H7 (cell line): ENCODE results near the gene PSMB3. TPM values are rescaled to one million over a fixed set of nuclear protein-coding genes. Genes with fewer than 3 reads are reported as not detected.
"Not testable (repeated sequence)": the region's sequence is repeated elsewhere in the genome, so short reads cannot be mapped to it uniquely, and the experiment has no call there.

Experiments
- DNase-seq: peaks from one replicate; pipeline ENCODE4 v3.0.0; 2012
- H3K27me3 ChIP-seq: 2 replicates; pipeline ENCODE4 v1.6.0; 2011; ENCODE audit warnings: mild to moderate bottlenecking, low read length; ENCODE audit not compliant: control insufficient read depth, insufficient read depth
- H3K36me3 ChIP-seq: replicated peaks from 2 replicates; pipeline ENCODE4 v1.5.1; 2011; ENCODE audit warnings: low read length; ENCODE audit not compliant: control insufficient read depth, insufficient read depth
- H3K4me3 ChIP-seq: 2 replicates; pipeline ENCODE4 v1.5.1; 2011; ENCODE audit warnings: low read depth, mild to moderate bottlenecking, control low read depth, low read length, moderate library complexity; ENCODE audit not compliant: insufficient read depth
- total RNA-seq: library from RNA; depleted of rRNA; stranded (reverse); fragments of >200 nt; shearing (Covaris generic); gene quantifications from 2 replicates; pipeline ENCODE4 v1.2.3, GENCODE V29; 2014

PSMB3 gene
- total RNA-seq, 1 experiment from 2014 or later, result 530 TPM

DNA sequence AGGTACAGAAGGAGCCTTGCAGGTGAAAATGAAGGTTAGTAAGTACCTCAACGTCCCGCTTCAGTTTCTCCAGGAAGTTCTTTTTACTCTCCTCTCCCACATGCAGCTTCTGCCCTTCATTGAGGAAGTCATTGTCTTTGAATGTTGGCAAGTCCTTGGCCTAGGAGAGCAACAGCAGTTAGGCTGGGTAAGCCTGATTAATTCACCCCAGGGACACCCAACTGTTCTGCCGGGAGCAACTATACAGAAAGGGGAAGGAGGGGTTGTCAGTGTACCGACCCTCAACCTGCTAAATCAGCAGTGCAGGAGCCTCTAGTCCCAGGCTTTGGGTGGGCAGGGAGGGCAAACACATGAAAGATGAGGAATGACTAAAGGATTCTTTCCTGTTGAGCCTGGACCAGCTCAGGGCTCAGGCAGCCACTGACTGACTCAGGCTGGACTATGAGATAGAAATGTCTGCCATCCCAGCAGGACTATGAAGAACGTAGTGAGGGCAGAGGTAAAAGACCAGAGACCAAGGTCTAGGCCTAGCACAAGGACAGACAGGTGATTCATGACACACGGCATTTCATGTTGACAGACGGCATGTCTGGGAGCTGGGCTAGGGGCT, 25.2 kb downstream of the PSMB3 start:
- DNase-seq, result no peak
- Histone ChIP-seq H3K4me3 (no peak overlapping the region), H3K36me3 (peaks cover 63% of the 10 kb centered on the region), H3K27me3 (no peaks in the 10 kb centered on the region)

GRCh38 chr17:38779965-38780752, 27.6 kb downstream of the PSMB3 start:
- no peak for DNase-seq
- H3K4me3 ChIP-seq, result no peak overlapping the region
- no peaks in the 10 kb centered on the region for H3K27me3 ChIP-seq
- peaks cover 64% of the 10 kb centered on the region for H3K36me3 ChIP-seq

GRCh38 chr17:38783227-38783626, 30.7 kb downstream of the PSMB3 start:
- peaks cover 60% of the 10 kb centered on the region for H3K36me3 ChIP-seq
- no peak overlapping the region for H3K4me3 ChIP-seq
- H3K27me3 ChIP-seq, result no peaks in the 10 kb centered on the region
- no peak for DNase-seq

DNA sequence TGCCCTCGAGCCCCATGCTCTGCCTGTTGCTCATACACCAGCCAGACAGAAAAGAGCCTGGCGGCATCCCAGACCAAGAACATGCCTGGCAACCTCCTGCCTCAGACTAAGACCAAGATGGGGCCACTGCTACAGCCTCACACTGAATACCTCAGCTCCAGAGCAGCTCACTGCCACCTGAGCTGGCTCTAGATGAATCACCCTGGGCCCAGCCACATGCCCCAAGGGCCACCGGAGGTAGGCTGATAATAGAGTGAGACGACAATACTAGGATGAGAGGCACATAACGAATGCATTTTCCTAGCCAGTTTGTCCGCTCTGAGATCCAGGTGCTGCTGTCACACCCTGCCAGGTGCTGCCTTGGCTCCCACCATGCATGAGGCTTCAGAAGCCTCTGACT, 33.8 kb downstream of the PSMB3 start:
- DNase-seq, result no peak
- peaks cover 33% of the 10 kb centered on the region for H3K36me3 ChIP-seq
- no peak overlapping the region for H3K4me3 ChIP-seq
- H3K27me3 ChIP-seq, result no peaks in the 10 kb centered on the region

- H3K36me3 ChIP-seq, result peaks cover 23% of the 10 kb centered on the region
- not testable (repeated sequence) for DNase-seq, H3K4me3 ChIP-seq, H3K27me3 ChIP-seq
Observed at GRCh38 chr17:38787999-38788398, 35.5 kb downstream of the PSMB3 start.

DNA sequence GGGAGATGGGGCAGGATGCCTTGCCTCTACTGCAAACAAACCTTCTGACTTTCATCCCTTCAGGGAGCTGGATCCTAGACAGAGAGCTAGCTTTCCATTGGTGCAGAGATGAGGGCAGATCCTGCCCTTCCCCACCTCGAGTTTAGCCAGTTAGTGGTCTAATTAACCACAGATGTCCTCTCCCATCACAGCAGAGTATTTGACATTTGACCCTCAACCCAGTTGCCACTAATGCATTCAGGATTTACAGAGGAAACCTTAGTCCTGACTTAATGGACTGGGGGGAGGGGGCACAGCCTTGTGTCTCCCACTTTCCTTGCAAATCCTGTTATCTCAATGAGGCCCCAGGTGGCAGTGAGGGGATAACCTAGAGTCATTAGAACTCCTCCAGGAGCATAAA, 36.6 kb downstream of the PSMB3 start:
- Histone ChIP-seq H3K4me3 (no peak overlapping the region), H3K36me3 (peaks cover 16% of the 10 kb centered on the region), H3K27me3 (no peaks in the 10 kb centered on the region)
- peak; percentile 34 for DNase-seq

GRCh38 chr17:38790148-38790707, 37.7 kb downstream of the PSMB3 start:
- H3K36me3 ChIP-seq, result peaks cover 10% of the 10 kb centered on the region
- not testable (repeated sequence) for H3K27me3 ChIP-seq, DNase-seq, H3K4me3 ChIP-seq

DNA sequence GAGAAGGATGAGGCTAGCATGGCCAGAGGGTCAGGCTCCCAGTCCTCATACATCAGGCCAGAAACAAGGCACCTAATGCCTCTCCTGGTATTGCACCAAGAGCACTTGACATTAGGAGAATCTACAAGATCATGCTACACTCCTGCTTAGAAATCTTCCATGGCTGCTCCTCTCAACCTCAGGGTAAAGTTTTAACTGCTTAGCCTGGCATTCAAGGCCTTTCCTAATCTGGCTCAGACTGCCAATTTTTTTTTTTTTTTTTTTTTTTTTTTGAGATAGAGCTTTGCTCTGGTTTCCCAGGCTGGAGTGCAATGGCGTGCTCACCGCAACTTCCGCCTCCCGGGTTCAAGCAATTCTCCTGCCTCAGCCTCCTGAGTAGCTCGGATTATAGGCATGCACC, 38.6 kb downstream of the PSMB3 start:
- H3K4me3 ChIP-seq, result no peak overlapping the region
- no peak for DNase-seq
- no peaks in the 10 kb centered on the region for H3K27me3 ChIP-seq
- H3K36me3 ChIP-seq, result peaks cover 7% of the 10 kb centered on the region

GRCh38 chr17:38794221-38794620, 41.7 kb downstream of the PSMB3 start:
- no peak for DNase-seq
- H3K27me3 ChIP-seq, result no peaks in the 10 kb centered on the region
- no peak overlapping the region for H3K4me3 ChIP-seq
- peaks cover 2% of the 10 kb centered on the region for H3K36me3 ChIP-seq

- no peak for DNase-seq
- H3K36me3 ChIP-seq, result peaks cover 3% of the 10 kb centered on the region
- no peaks in the 10 kb centered on the region for H3K27me3 ChIP-seq
- no peak overlapping the region for H3K4me3 ChIP-seq
Observed at GRCh38 chr17:38796451-38797157, 44.1 kb downstream of the PSMB3 start.

DNA sequence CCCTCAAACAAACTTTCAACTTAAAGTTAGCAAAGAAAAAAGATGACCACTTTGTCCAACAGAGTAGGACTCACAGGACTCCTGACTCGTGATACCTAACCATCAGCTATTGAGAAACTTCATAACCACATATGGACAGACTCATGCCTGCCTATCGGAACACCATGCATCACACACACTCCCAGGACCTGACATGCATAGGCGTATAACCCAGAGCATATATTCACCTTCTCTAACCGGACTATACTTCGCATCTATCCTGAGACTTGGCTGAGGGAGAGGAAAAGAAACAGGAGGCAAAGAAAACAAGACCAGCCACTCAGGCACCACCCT, 44.6 kb downstream of the PSMB3 start:
- Histone ChIP-seq H3K27me3 (no peaks in the 10 kb centered on the region), H3K4me3 (no peak overlapping the region)
- no peak for DNase-seq

GRCh38 chr17:38797828-38798227, 45.3 kb downstream of the PSMB3 start:
- no peaks in the 10 kb centered on the region for H3K27me3 ChIP-seq
- peaks cover 6% of the 10 kb centered on the region for H3K36me3 ChIP-seq
- no peak overlapping the region for H3K4me3 ChIP-seq
- DNase-seq, result no peak

More for the DNA sequence above, 44.6 kb downstream of the PSMB3 start:
- peaks cover 4% of the 10 kb centered on the region for H3K36me3 ChIP-seq

DNA sequence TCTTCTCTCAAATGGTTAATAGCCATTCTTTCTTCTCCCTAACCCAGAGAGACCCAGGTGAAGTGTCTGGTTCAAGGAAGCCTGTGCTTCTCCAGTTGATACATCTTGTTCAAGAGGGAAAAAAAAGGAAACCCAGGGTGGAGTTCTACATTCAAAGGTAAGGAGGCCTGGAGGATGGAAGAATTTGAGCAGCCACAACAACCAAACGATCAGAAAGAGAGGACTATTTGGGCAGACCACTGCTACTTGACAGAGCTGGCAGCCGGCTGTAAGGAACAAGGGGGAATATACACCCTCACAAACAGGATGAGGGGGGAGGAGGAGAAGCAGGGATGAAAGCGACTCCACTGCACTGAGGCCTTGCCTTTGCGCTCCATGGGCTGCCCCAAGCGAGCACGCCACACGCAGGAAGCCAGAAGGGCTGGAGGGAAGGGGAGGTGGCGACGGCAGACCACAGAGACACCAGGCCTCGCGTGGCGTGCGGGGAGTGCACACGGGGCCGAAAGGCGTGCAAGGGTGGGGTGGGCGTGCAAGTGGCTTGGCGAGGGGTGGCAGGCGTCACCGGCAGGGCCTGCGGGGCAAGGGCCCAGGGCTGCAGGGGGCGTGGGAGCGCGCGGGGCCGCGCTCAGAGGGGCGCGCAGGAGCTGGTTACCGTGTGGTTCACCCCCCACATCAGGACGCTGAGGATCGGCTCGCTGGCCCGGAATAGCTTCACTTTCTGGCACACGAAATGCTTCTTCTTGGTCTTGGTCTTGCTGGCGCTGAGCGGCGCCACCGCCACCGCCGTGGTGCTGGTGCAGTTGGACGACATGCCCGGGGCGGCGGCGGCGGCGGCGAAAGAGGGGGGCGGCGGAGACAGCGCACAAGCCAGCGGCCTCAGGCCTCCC, 46.3 kb downstream of the PSMB3 start:
- Histone ChIP-seq H3K4me3 (peak overlapping the region; percentile 94), H3K27me3 (no peaks in the 10 kb centered on the region), H3K36me3 (peaks cover 8% of the 10 kb centered on the region)
- peak; percentile 85 for DNase-seq
